GM12892 (cell line): ENCODE results near the gene LYL1.

Experiments used
- POLR2A ChIP-seq: IDR thresholded peaks from 2 replicates; pipeline ENCODE4 v1.6.1; 2011; ENCODE audit warnings: low read depth, low read length, control low read depth
- POLR2AphosphoS5 ChIP-seq: IDR thresholded peaks from 2 replicates; pipeline ENCODE4 v1.6.1; 2011; ENCODE audit warnings: low read depth, low read length, control low read depth
- TAF1 ChIP-seq: IDR thresholded peaks from 2 replicates; pipeline ENCODE4 v1.6.1; 2011; ENCODE audit warnings: low read depth, mild to moderate bottlenecking, control low read depth, low read length, borderline replicate concordance

- TF ChIP-seq POLR2A (no peak; the same call in 1 of the 2 replicates), TAF1 (no peak), POLR2AphosphoS5 (no peak)
These were observed 32.0 kb upstream of the LYL1 start for GRCh38 chr19:13134626-13135025.
